Vagina (tissue), 2 donors: ENCODE data around the gene SUMF2. TPM values are rescaled to one million over a fixed set of nuclear protein-coding genes. Genes with fewer than 3 reads are reported as not detected.
"Not testable (repeated sequence)": the region's sequence is repeated elsewhere in the genome, so short reads cannot be mapped to it uniquely, and the experiment has no call there.

ENCODE experiments used
- DNase-seq, 2 donors: peaks; one replicate each; pipeline ENCODE4 v3.0.0-alpha.2; 2017; ENCODE audit errors: extremely low spot score in 2 of 2
- H3K27ac ChIP-seq: fragments of 200-600 bp; sonication (generic); one replicate; pipeline ENCODE4 v1.5.1; 2019
- H3K27me3 ChIP-seq: fragments of 200-600 bp; sonication (generic); one replicate; pipeline ENCODE4 v1.5.1; 2019
- H3K36me3 ChIP-seq, 2 donors: fragments of 200-600 bp; sonication (generic); one replicate each; pipeline ENCODE4 v1.5.1; 2017 to 2019
- H3K4me1 ChIP-seq: fragments of 200-600 bp; sonication (generic); one replicate; pipeline ENCODE4 v1.5.1; 2019
- H3K4me3 ChIP-seq, 2 donors: fragments of 200-600 bp; sonication (generic); 1 replicate in 1 of 2; 2 replicates in 1 of 2; pipeline ENCODE4 v1.5.1; 2016 to 2019
- H3K9me3 ChIP-seq: fragments of 200-600 bp; sonication (generic); one replicate; pipeline ENCODE4 v1.5.1; 2019
- POLR2A ChIP-seq, 2 donors: fragments of 450-650 bp; IDR thresholded peaks; one replicate each; pipeline ENCODE4 v1.6.1; 2017; ENCODE audit warnings: antibody characterized with exemption in 2 of 2, mild to moderate bottlenecking in 2 of 2, moderate library complexity in 2 of 2
- POLR2AphosphoS5 ChIP-seq, 2 donors: sonication (generic); formaldehyde crosslinking; IDR thresholded peaks; one replicate each; pipeline ENCODE4 v1.9.0; 2017; ENCODE audit warnings: antibody characterized with exemption in 2 of 2, mild to moderate bottlenecking in 2 of 2, low read depth in 1 of 2; ENCODE audit not compliant: insufficient read depth in 1 of 2
- intact Hi-C: fragments of 100-400 bp; cut with DNase I; formaldehyde crosslinking; loops from one replicate; pipeline ENCODE4 v1.15.1; 2023
- total RNA-seq: library from RNA; depleted of rRNA; stranded (reverse); fragments of >200 nt; gene quantifications from one replicate; pipeline ENCODE4 v1.2.3, GENCODE V29; 2016
- TF ChIP-seq, protein P1 (sequence below), 3 experiments: fragments of 450-650 bp in 2 of 3; fragments of 200-600 bp in 1 of 3; sonication (generic) in 1 of 3; IDR thresholded peaks; one replicate each; pipeline ENCODE4 v1.5.1; 2017 to 2019; ENCODE audit warnings: antibody characterized with exemption in 3 of 3, mild to moderate bottlenecking in 2 of 3, moderate library complexity in 2 of 3

SUMF2 gene
- total RNA-seq, 1 donor from 2014 or later: 88.4 TPM

DNA sequence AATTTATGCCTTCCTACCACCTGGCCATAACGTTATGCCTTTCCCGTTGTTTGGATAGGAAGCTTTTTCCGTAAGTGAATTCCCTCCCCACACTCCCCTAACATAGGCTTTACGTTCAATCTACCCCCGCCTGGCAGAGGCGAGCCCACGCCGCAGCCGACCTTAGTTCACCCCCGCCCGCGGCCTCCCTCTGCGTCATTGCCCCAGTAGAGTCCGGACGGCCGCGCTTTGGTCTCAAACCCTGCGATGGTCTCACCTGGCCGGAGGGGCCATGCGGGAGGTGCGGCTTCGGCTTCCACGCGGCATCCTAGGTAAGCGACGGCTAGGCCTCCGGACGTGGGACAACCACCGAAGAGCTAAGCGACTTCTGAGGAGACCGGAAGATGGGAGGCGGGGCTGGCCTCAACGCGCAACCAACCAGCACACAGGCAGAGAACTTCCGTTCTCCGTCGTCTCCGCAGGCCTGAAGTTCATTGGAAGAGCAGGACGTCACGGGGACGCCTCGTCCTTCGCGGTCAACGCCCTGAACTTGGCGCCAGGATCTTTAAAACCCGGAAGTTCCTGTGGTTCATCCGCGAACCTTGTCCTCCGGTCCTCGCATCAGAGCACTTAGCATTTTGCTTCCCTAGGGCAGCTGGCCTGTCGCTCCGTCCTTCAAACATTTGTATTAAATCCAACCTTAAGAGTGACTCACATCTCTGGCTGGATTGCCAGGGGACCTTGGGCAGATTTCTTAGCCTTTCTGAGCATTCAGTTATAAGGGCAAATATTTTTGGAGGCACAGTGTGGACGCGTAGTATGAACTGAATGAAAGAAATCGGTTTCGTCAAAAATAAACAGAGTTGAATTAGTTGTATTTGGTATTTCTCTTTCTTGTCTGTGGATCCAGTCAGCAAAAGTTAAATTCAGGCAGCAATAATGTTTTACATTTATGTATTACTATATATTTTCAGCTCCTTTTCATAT, 42.3 kb downstream of the SUMF2 start, which contains the start of gene CHCHD2:
TSS of gene CHCHD2 (minus strand) at position 369 of the 966 bp plus-strand sequence. CDS start at position 306, 63 bp downstream.
- H3K4me1 ChIP-seq: peaks cover 18% of the 10 kb centered on the region
- peak in 1 of 2 donors; percentile 98 for DNase-seq
- intact Hi-C loops: no loop called here
- peak within 1 kb of the TSS; percentile 79 for H3K27ac ChIP-seq
- TF ChIP-seq, protein P1, sequence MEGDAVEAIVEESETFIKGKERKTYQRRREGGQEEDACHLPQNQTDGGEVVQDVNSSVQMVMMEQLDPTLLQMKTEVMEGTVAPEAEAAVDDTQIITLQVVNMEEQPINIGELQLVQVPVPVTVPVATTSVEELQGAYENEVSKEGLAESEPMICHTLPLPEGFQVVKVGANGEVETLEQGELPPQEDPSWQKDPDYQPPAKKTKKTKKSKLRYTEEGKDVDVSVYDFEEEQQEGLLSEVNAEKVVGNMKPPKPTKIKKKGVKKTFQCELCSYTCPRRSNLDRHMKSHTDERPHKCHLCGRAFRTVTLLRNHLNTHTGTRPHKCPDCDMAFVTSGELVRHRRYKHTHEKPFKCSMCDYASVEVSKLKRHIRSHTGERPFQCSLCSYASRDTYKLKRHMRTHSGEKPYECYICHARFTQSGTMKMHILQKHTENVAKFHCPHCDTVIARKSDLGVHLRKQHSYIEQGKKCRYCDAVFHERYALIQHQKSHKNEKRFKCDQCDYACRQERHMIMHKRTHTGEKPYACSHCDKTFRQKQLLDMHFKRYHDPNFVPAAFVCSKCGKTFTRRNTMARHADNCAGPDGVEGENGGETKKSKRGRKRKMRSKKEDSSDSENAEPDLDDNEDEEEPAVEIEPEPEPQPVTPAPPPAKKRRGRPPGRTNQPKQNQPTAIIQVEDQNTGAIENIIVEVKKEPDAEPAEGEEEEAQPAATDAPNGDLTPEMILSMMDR (IDR thresholded peaks at IDR 0.05): no peak
- peak in 1 of 2 donors; percentile 87 for TF ChIP-seq POLR2A (IDR thresholded peaks at IDR 0.05)
- TF ChIP-seq POLR2AphosphoS5 (IDR thresholded peaks at IDR 0.05; ENCODE audit: insufficient read depth in 1 of 2, low read depth in 1 of 2): peak; percentile 91 to 99
- H3K36me3 ChIP-seq: peaks cover 5 to 29% of the 10 kb centered on the region in 2 donors
- no peaks in the 10 kb centered on the region for H3K27me3 ChIP-seq
- H3K9me3 ChIP-seq: no peaks in the 10 kb centered on the region
- H3K4me3 ChIP-seq: peak within 1 kb of the TSS; percentile 79 to 98

DNA sequence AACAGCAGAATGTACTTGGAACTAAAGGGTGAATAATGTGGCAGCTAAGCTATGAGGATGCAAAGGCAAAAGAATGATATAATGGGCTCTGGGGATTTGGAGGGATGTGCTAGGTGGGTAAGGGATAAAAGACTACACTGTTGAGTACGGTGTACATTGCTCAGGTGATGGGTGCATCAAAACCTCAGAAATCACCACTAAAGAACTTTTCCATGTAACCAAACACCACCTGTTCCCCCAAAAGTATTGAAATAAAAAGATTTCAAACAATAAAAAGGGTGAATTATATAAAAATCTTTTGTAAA, 43.8 kb downstream of the SUMF2 start:
- Histone ChIP-seq H3K27ac (no peak overlapping the region), H3K36me3 (peaks cover 0 to 14% of the 10 kb centered on the region in 2 donors), H3K27me3 (no peaks in the 10 kb centered on the region), H3K4me3 (no peak overlapping the region), H3K4me1 (peaks cover 18% of the 10 kb centered on the region), H3K9me3 (no peaks in the 10 kb centered on the region)
- TF ChIP-seq POLR2A (IDR thresholded peaks at IDR 0.05) (no peak), POLR2AphosphoS5 (IDR thresholded peaks at IDR 0.05; ENCODE audit: insufficient read depth in 1 of 2, low read depth in 1 of 2) (no peak)
- TF ChIP-seq, protein P1 (IDR thresholded peaks at IDR 0.05): no peak
- intact Hi-C loops: no loop called here
- no peak for DNase-seq

GRCh38 chr7:56110611-56111010, 46.5 kb downstream of the SUMF2 start:
- Histone ChIP-seq H3K4me3 (no peak overlapping the region), H3K27me3 (no peaks in the 10 kb centered on the region), H3K4me1 (peaks cover 2% of the 10 kb centered on the region), H3K9me3 (no peaks in the 10 kb centered on the region), H3K27ac (no peak overlapping the region), H3K36me3 (no peaks in the 10 kb centered on the region)
- no peak for DNase-seq
- intact Hi-C loops: no loop called here
- TF ChIP-seq POLR2A (IDR thresholded peaks at IDR 0.05) (no peak), POLR2AphosphoS5 (IDR thresholded peaks at IDR 0.05; ENCODE audit: insufficient read depth in 1 of 2, low read depth in 1 of 2) (no peak)
- TF ChIP-seq, protein P1 (IDR thresholded peaks at IDR 0.05): no peak

GRCh38 chr7:56112244-56112643, 48.2 kb downstream of the SUMF2 start:
- H3K27ac ChIP-seq, H3K9me3 ChIP-seq, H3K27me3 ChIP-seq, H3K4me3 ChIP-seq, H3K4me1 ChIP-seq, DNase-seq, H3K36me3 ChIP-seq, intact Hi-C loops: not testable (repeated sequence)

- H3K9me3 ChIP-seq: no peaks in the 10 kb centered on the region
- peaks cover 9% of the 10 kb centered on the region for H3K4me1 ChIP-seq
- TF ChIP-seq, protein P1 (IDR thresholded peaks at IDR 0.05): no peak
- TF ChIP-seq POLR2AphosphoS5 (IDR thresholded peaks at IDR 0.05; ENCODE audit: insufficient read depth in 1 of 2, low read depth in 1 of 2) (no peak), POLR2A (IDR thresholded peaks at IDR 0.05) (no peak)
- H3K36me3 ChIP-seq: no peaks in the 10 kb centered on the region
- H3K27me3 ChIP-seq: no peaks in the 10 kb centered on the region
- H3K4me3 ChIP-seq: peak within 1 kb of the TSS; percentile 26 to 27
- DNase-seq: no peak
- intact Hi-C loops: no loop called here
- H3K27ac ChIP-seq: no peak within 1 kb of the TSS
These were observed 51.9 kb downstream of the SUMF2 start, which contains the start of gene NUPR2 for GRCh38 chr7:56115852-56116538. Gene NUPR2, minus strand, starts transcription at chr7:56116417. Its CDS starts 103 bp downstream, at chr7:56116314.
